ENCODE results near the gene TAT.
"Not testable (repeated sequence)": the region's sequence is repeated elsewhere in the genome, so short reads cannot be mapped to it uniquely, and the experiment has no call there.

Gene TAT

GRCh38 chr16:71584543-71585317, 7.8 kb upstream of the TAT start:
- no peak for DNase-seq (ENCODE audit: low spot score)

DNA sequence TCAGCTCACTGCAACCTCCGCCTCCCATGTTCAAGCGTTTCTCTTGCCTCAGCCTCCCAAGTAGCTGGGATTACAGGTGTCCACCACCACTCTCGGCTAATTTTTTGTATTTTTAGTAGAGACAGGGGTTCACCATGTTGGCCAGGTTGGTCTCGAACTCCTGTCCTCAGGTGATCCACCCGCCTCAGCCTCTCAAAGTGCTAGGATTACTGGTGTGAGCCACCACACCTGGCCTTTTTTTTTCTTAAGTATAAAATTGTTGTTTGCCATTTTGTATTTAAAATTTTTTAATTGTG, 5.6 kb upstream of the TAT start:
- DNase-seq (ENCODE audit: low spot score): not testable (repeated sequence)

GRCh38 chr16:71574702-71575101, 2.2 kb downstream of the TAT start:
- DNase-seq (ENCODE audit: low spot score): no peak

DNA sequence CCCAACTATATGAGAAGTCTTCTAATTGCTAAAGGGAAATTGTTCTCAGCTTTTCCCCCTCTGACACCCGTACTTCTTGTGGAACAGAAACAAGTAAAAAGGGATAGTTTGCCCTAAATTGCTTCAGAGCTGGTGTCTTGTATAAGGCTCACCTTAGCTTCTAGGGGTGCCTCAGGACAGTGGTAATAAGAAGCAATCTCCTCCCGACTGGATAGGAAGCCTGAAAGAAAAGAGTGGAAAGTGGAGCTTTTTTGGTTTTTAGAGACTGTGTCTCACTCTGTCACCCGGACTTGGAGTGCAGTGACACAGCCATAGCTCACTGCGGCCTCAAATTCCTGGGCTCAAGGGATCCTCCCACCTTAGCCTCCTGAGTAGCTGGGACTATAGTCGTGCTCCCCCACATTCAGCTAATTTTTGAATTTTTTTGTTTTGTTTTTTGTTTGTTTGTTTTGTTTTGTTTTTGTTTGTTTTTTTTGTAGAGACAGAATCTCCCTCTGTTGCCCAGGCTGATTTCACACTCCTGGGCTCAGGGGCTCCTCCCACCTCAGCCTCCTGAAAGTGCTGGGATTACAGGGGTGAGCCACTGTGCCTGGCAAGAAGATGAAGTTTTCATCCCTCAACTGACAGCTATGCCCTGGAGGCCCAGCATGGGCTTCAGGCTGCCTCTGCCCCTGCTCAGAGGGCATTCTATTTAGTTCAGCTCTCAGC, 3.4 kb downstream of the TAT start:
- DNase-seq (ENCODE audit: low spot score): no peak

- DNase-seq (ENCODE audit: low spot score): no peak
These were observed 4.3 kb downstream of the TAT start for GRCh38 chr16:71572497-71573116.

GRCh38 chr16:71570144-71570543, 6.7 kb downstream of the TAT start:
- no peak for DNase-seq (ENCODE audit: low spot score)

- DNase-seq (ENCODE audit: low spot score): no peak
These were observed 7.3 kb downstream of the TAT start for GRCh38 chr16:71569621-71570020.

- DNase-seq (ENCODE audit: low spot score): no peak
These were observed 8.3 kb downstream of the TAT start for GRCh38 chr16:71568551-71568950.

DNA sequence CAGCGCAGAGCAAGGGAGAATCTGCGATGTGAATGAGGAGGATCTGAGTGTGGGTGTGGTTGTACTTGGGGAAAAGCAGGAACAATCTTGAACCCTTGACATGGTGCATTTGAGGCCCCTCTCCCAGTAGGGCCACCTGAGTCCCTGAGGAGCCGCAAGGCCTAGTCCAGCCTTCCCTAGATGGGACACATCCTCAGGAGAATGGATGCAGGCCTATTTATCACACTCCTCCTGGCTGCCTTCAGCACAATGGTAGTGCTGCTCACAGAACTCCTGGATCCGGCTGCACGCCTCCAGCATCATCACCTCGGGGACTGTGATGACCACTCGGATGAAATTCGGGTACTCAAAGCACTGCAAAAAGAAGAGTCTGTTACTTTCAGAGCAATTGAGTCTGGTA, 9.0 kb downstream of the TAT start:
- DNase-seq (ENCODE audit: low spot score): no peak

DNA sequence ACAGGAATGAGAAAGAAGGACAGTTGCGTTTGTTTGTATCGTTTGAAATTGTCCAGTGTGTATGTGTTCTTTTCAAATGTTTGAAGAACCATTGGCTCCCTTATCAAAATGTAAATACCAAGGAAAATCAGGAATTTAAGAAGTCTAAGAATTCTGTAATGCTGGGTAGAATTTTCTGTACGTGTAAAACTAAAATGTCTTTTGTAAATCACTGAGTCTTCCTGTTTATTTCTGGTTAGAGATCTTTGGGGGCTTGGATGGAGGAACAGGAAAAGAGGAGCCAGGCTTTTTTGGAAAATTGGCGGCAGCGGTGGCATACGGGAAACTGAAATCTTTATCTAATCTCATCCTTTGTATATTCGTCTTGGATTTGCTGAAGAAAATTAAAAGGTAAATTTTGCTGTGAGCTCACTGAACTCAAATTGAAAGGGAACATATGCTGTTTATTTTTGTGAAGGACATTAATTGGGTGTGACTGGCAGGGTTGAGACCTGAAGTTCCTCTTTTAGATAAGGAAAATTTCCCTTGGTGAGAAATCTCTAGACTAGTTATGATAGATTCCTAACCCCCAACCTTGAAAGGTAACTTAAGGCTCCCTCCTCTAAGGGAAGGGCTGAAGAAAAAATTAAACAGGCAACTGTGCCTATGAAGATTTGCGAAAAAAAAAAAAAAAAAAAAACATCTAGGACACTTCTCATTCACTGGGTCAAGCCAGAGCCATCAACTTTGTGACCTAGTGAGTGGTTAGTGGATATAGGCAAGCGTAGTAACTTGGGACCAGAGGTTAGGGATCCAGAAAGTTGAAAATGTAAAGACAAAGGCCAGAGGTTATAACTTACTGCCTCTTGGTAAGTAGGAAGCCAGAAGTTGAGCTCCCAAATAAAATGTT, 10.8 kb downstream of the TAT start:
- DNase-seq (ENCODE audit: low spot score): peak; percentile 10

DNA sequence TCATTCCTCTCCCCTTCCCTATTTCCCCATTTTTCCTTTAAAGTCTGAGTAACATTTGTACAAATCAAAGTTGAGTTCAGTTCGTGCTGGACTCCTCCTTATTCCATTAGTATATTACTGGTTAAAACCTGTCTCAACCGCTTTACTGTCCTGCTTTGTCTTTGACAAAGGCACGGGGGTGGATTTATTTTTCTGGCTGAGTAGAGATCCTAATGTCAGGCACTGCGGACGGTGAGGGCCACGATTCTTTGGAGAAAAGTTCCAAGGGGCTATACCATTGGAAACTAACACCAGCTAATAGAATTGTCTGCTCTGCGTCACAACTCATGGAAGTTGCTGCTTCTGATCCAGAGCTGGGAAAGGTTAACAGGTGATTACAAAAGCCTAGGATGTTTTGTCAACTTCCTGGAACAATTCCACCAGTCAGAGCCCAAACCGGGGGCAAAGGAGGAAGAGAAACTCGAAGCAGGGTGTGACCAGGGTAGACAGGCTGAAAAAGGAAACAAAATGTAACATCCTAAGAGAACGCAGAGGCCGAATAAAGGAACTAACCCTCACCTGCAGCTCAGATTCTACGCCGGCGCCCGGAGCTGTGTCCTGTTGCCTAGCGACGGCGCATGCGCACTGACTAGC, 12.4 kb downstream of the TAT start:
- peak; percentile 71 for DNase-seq (ENCODE audit: low spot score)

DNA sequence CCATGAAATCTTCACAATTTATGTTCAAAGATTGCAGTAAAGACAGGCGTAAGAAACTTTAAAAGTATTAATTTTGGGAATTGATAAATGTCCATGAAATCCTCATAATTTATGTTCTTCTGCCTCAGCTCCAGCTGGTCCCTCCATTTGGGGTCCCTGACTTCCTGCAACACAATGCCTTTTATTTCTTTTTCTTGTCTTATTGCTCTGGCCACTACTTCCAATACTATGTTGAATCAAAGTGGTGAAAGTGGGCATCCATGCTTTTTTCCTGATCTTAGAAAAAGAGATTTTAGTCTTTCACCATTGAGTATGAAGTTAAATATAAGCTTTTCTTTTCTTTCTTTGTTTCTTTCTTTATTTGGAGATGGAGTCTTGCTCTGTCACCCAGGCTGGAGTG, 14.3 kb downstream of the TAT start:
- DNase-seq (ENCODE audit: low spot score): no peak

DNA sequence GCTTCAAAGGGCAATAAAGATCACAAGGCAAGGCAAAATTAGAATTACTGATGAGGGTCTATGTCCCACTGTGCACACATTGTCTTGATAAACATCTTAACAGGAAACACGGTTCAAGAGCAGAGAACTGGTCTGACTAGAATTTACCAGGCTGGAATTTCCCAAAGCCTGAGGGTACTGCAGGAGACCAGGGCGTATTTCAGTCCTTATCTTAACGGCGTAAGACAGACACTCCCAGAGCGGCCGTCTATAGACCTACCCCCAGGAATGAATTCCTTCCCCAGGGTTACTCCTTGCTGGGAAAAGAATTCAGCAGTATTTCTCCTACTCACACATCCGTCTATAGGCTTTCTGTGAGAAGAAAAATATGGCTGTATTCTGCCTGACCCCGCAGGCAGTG, 15.0 kb downstream of the TAT start:
- not testable (repeated sequence) for DNase-seq (ENCODE audit: low spot score)

DNA sequence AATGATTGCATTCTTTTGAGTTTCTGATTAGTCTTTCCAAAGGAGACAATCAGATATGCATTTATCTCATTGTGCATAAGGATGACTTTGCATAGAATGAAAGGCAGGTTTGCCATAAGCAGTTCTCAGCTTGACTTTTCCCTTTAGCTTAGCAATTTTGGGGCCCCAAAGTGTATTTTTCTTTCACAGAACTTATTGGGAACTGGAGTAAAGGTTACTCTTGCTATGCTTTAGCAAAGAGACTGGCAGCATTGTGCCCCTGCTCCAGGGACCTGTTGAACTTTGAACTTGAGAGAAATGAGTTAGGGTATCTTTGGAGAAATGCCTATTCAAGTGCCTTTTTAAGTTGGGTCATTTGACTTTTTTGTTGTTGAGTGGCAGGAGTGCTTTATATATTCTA, 17.0 kb downstream of the TAT start:
- DNase-seq (ENCODE audit: low spot score): no peak

GRCh38 chr16:71557954-71558582, 18.8 kb downstream of the TAT start:
- DNase-seq (ENCODE audit: low spot score): no peak

DNA sequence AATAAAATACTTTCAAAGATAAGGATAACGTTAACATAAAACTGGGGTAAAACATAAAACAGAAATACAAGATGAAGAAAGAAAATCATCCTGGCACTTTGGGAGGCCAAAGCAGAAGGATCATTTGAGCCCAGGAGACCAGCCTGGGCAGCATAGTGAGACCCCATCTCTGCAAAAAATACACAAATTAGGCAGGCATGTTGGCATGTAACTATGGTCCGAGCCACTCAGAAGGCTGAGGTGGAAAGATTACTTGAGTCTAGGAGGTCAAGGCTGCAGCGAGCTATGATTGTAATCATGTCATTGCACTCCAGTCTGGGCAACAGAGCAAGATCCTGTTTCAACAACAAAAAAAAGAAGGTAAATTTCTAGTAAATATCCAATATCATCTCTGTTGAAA, 19.6 kb downstream of the TAT start:
- no peak for DNase-seq (ENCODE audit: low spot score)

DNA sequence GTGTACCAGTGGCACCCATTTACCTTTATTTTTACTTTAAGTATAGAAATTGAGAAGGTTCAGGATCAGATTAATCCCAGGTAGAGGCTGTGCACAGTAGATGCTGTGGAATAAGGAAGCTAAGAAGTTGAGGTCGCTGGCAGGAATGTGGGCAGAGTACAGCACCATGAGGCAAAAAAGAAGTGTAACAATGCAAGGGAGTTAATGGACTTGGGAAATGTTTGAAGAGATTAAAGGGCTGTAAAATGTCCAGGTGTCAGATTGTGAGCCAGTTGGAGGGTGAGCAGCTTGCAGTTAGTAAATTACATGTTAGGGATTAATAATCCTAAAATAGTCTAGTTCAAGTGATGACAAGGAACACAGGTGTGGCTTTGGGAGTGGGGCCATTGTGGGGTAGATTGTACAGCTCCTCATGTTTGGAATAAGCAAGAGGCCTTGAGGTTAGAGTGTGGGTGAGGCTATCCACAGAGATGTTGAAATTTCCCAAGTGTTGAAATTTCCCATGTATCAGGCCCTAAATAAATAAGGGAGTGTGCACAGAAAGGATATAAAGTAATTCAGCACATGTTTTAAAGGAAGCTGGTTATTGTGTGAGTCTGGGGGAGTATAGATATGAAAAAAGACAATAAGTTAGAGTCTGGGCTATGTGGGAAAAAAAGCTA, 21.5 kb downstream of the TAT start:
- no peak for DNase-seq (ENCODE audit: low spot score)

DNA sequence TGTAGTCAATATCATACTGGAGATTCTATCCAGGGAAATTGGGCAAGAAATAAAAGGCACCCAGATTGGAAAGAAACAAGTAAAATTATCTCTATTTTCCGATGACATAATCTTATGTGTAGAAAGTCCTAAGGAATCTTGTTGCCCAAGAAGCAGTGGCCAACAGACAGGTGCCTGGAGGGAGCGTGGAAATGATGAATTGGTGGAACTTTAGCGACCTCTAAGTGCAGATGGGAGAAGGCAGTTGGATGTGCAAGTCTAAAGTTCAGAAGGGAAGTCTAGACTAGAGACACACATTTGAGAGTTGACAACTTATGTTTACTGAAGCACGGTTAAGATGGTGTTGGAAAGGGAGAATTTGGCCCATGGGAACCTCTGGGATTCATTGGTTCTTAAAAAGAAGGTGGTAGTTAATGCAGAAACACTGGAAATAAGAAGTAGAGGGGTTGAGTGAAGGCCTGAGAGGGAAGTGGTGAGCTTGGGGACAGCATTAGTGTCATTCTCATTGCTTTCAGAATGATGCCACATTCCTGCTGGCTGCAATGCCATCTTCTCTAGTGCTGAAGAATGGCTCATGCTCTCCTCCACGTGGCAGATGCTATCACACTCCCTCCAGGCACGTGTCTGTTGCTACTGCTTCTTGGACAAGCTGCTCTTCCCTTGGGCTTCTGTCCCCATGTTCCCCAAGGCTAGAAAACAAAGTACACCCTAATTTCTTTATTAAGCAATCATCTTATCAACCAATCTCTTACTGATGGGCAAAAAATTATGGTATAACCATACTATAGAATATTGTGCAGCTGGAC, 24.0 kb downstream of the TAT start:
- DNase-seq (ENCODE audit: low spot score): no peak

- DNase-seq (ENCODE audit: low spot score): no peak
These were observed 29.7 kb downstream of the TAT start for GRCh38 chr16:71547168-71547567.

GRCh38 chr16:71542377-71542776, 34.5 kb downstream of the TAT start:
- peak; percentile 61 for DNase-seq (ENCODE audit: low spot score)

Data from hematopoietic multipotent progenitor cell treated with erythropoietin and hydrocortisone succinate and interleukin-3 and kit ligand, for 15 days (in vitro differentiated cells).